RKO (cell line): ENCODE measurements around the gene BSND.
A peak's percentile ranks its signal among the peaks of the same experiment; 100 is the strongest.
"Not testable (repeated sequence)": the region's sequence is repeated elsewhere in the genome, so short reads cannot be mapped to it uniquely, and the experiment has no call there.

Experiments used
- DNase-seq: peaks from one replicate; pipeline ENCODE4 v3.0.0-alpha.2; 2016; ENCODE audit warnings: low spot score

BSND gene

GRCh38 chr1:54998677-54999076 lies at the start of gene BSND:
Gene BSND, plus strand, starts transcription at chr1:54998933. Its CDS starts 254 bp downstream, at chr1:54999187.
- no peak for DNase-seq

GRCh38 chr1:54949053-54949452 lies 49.7 kb upstream of the BSND start:
- DNase-seq, result no peak

GRCh38 chr1:54950006-54950368 lies 48.7 kb upstream of the BSND start:
- no peak for DNase-seq

- DNase-seq, result peak; percentile 67
Measured at GRCh38 chr1:54950369-54951163, 48.2 kb upstream of the BSND start.

GRCh38 chr1:54951810-54952226 lies 46.9 kb upstream of the BSND start:
- no peak for DNase-seq

GRCh38 chr1:54952950-54953718 lies 45.6 kb upstream of the BSND start:
- DNase-seq, result no peak

GRCh38 chr1:54953846-54954245 lies 44.9 kb upstream of the BSND start:
- no peak for DNase-seq

GRCh38 chr1:54955359-54955758 lies 43.4 kb upstream of the BSND start:
- DNase-seq, result peak; percentile 64

GRCh38 chr1:54956726-54957125 lies 42.0 kb upstream of the BSND start:
- no peak for DNase-seq

- no peak for DNase-seq
Measured at GRCh38 chr1:54959241-54959640, 39.5 kb upstream of the BSND start.

- no peak for DNase-seq
Measured at GRCh38 chr1:54962612-54963395, 35.9 kb upstream of the BSND start.

GRCh38 chr1:54963829-54964228 lies 34.9 kb upstream of the BSND start:
- DNase-seq, result not testable (repeated sequence)

GRCh38 chr1:54965624-54966340 lies 33.0 kb upstream of the BSND start:
- DNase-seq, result peak; percentile 66

- peak; percentile 50 for DNase-seq
Measured at GRCh38 chr1:54967372-54967771, 31.4 kb upstream of the BSND start.

GRCh38 chr1:54968551-54968950 lies 30.2 kb upstream of the BSND start:
- DNase-seq, result no peak

GRCh38 chr1:54969879-54970278 lies 28.9 kb upstream of the BSND start:
- DNase-seq, result no peak

- DNase-seq, result no peak
Measured at GRCh38 chr1:54970901-54971300, 27.8 kb upstream of the BSND start.

- peak; percentile 72 for DNase-seq
Measured at GRCh38 chr1:54971317-54971791, 27.4 kb upstream of the BSND start.

GRCh38 chr1:54972436-54972835 lies 26.3 kb upstream of the BSND start:
- no peak for DNase-seq

- DNase-seq, result peak; percentile 44
Measured at GRCh38 chr1:54973205-54973921, 25.4 kb upstream of the BSND start.
